Measurements from ENCODE around the gene PABPC4L. TPM values are rescaled to one million over a fixed set of nuclear protein-coding genes. Genes with fewer than 3 reads are reported as not detected.

PABPC4L gene
- total RNA-seq, 1 experiment from 2014 or later: not detected

- no peak for DNase-seq (ENCODE audit: low read depth, low spot score)
- Histone ChIP-seq H3K4me3 (ENCODE audit: low read depth in 2 of 2, low read length in 2 of 2) (no peak overlapping the region), H3K27ac (ENCODE audit: low read length) (no peak overlapping the region), H3K4me1 (ENCODE audit: control insufficient read depth, insufficient read depth, low read length) (no peaks in the 10 kb centered on the region), H3K36me3 (ENCODE audit: control insufficient read depth, insufficient read depth, low read length) (no peaks in the 10 kb centered on the region; the same call in 1 of the 2 replicates), H3K27me3 (ENCODE audit: control insufficient read depth, insufficient read depth, low read length) (no peaks in the 10 kb centered on the region), H3K9me3 (ENCODE audit: control insufficient read depth, insufficient read depth, low read depth, low read length) (no peaks in the 10 kb centered on the region)
- TF ChIP-seq TCF7L2 (IDR thresholded peaks at IDR 0.05; ENCODE audit: low read depth, low read length) (no peak), REST (IDR thresholded peaks at IDR 0.05; ENCODE audit: insufficient read depth in 1 of 2, low read depth in 2 of 2, low read length in 1 of 2) (no peak), SIN3A (IDR thresholded peaks at IDR 0.05; ENCODE audit: borderline replicate concordance, insufficient read depth, low read depth, low read length) (no peak), POLR2AphosphoS5 (IDR thresholded peaks at IDR 0.05; ENCODE audit: low read depth, low read length) (no peak), CTCF (IDR thresholded peaks at IDR 0.05) (no peak)
- in situ Hi-C loops (cut with HindIII; ENCODE audit: low pct_unique_long_range_greater_than_20kb, low sequenced_read_pairs) (no loop called here), intact Hi-C loops (cut with micrococcal nuclease; ENCODE audit: unreplicated experiment) (no loop called here)
- BruUV-seq (replicated peaks): no TSS peak
- ChIA-PET CTCF (no interaction called here), POLR2A (no interaction called here)
- ATAC-seq: no peak
Observed at GRCh38 chr4:134154097-134154496, 47.5 kb downstream of the PABPC4L start.

GRCh38 chr4:134147941-134148340 lies 53.6 kb downstream of the PABPC4L start:
- no peak for TF ChIP-seq SIN3A (IDR thresholded peaks at IDR 0.05; ENCODE audit: borderline replicate concordance, insufficient read depth, low read depth, low read length)
- TF ChIP-seq POLR2AphosphoS5 (IDR thresholded peaks at IDR 0.05; ENCODE audit: low read depth, low read length): no peak
- no peak for TF ChIP-seq CTCF (IDR thresholded peaks at IDR 0.05)
- TF ChIP-seq REST (IDR thresholded peaks at IDR 0.05; ENCODE audit: insufficient read depth in 1 of 2, low read depth in 2 of 2, low read length in 1 of 2): no peak
- TF ChIP-seq TCF7L2 (IDR thresholded peaks at IDR 0.05; ENCODE audit: low read depth, low read length): no peak
- Histone ChIP-seq H3K9me3 (ENCODE audit: control insufficient read depth, insufficient read depth, low read depth, low read length) (no peaks in the 10 kb centered on the region), H3K4me1 (ENCODE audit: control insufficient read depth, insufficient read depth, low read length) (no peaks in the 10 kb centered on the region), H3K4me3 (ENCODE audit: low read depth in 2 of 2, low read length in 2 of 2) (no peak overlapping the region), H3K27ac (ENCODE audit: low read length) (no peak overlapping the region), H3K36me3 (ENCODE audit: control insufficient read depth, insufficient read depth, low read length) (no peaks in the 10 kb centered on the region), H3K27me3 (ENCODE audit: control insufficient read depth, insufficient read depth, low read length) (no peaks in the 10 kb centered on the region)
- in situ Hi-C loops (cut with HindIII; ENCODE audit: low pct_unique_long_range_greater_than_20kb, low sequenced_read_pairs): no loop called here
- DNase-seq (ENCODE audit: low read depth, low spot score) (no peak), ATAC-seq (no peak)
- CTCF ChIA-PET: no interaction called here
- POLR2A ChIA-PET: no interaction called here
- no TSS peak for BruUV-seq (replicated peaks)
- intact Hi-C loops (cut with micrococcal nuclease; ENCODE audit: unreplicated experiment): no loop called here
